ENCODE results near the gene NWD2. TPM values are rescaled to one million over a fixed set of nuclear protein-coding genes. Genes with fewer than 3 reads are reported as not detected.
A peak's percentile ranks its signal among the peaks of the same experiment; 100 is the strongest.
"Not testable (repeated sequence)": the region's sequence is repeated elsewhere in the genome, so short reads cannot be mapped to it uniquely, and the experiment has no call there.

The NWD2 gene
- total RNA-seq, 2 donors from 2014 or later = 0.05 TPM; not detected in 1

DNA sequence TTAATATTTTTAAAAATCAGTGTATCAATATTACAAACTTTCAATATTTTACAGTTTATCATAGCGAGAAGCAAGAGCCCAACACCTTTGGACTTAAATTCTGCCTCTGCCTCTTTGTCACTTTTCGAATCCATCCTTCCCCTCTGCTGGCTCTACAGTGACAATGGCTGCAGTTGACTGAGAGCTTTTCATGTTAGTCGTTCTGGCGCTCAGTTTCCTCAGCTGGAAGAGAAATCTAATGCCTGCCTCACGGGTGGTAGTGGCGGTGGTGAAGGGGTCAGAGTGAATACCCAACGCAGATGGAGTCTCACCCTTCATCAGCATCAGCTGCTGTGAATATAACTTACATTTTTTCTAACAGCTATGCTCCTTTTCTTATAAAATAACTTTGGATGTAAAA, 144.8 kb downstream of the NWD2 start:
- no peak for DNase-seq (ENCODE audit: low spot score)
- intact Hi-C loops (cut with DNase I) = no loop called here

DNA sequence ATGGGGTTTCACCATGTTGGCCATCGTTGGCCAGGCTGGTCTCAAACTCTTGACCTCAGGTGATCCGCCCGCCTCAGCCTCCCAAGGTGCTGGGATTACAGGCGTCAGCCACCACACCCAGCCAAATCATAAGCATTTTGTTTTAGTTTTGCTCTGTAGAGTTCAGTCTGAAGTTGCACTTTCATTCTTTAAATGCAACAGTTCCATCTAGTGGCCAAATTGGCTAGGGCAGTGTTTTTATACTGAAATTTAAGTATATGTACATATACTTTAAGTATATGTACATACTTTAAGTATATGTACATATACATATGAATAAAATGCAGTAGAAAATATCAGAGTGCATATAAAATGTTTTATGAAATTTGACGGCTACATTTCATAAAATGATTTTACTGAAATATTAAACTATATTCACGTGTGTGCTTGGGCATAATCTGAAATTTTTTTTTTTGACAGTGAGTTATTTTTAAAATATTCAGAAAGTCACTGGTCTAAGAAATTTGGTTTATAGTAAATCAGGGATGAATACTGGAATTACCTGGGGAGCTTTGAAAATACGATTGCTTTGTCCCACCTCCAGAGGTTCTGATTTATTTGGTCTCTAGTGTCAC, 145.5 kb downstream of the NWD2 start:
- DNase-seq (ENCODE audit: low spot score) = no peak
- intact Hi-C loops (cut with DNase I) = no loop called here

DNA sequence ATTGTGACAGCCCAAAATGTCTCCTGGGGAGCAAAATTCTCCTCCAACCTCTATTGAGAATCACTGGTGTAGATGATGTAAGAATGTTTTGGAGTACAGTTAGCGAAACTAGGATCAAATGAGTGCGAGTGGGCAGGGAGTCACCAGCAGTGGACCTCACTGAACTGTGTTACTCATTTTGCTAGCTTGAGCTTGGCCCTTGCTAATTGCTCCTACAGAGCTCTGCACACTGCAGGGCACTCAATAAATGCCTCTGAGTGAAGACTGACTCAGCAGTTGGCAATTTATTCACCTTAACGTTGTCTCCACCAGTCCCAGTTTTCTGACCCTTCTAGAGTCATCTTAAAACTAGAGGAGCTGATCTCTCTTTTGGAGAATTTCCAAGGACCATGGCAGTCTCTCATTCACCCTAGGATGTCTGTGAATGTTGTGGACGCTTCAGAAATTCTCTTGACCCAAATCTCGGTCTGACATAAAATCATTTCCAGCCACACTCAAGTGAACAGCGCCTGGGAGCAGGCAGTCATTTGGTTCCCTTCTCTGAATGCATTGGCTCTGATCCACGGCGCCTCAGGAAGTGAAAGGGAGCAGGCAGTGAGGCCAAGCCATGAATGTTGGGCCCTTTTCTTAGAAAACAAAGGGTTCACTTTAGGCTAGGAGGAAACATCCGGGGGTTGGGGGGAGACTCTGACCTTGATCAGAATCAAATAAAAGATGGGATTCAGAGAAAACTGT, 148.1 kb downstream of the NWD2 start:
- peak; percentile 83 for DNase-seq (ENCODE audit: low spot score)
- intact Hi-C loops (cut with DNase I) = no loop called here

DNA sequence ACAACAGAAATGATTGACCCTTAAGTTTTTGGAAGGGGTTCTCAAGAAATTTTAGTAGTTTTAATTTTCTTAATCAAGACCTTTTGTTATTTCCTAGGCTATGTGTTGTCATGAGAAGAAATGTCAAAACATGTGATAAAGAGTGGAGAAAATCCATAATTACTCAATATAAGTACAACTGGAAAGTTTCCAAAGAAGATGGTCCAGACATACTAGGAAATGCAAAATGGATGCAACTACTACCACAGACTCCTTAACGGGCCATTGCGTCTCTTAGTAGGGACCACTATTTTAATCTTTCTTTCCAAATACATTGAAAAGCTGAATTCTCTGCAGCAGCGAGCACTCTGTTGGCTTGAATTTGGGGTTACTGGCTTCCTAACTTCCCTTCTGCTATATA, 148.8 kb downstream of the NWD2 start:
- intact Hi-C loops (cut with DNase I) = no loop called here
- DNase-seq (ENCODE audit: low spot score) = no peak

DNA sequence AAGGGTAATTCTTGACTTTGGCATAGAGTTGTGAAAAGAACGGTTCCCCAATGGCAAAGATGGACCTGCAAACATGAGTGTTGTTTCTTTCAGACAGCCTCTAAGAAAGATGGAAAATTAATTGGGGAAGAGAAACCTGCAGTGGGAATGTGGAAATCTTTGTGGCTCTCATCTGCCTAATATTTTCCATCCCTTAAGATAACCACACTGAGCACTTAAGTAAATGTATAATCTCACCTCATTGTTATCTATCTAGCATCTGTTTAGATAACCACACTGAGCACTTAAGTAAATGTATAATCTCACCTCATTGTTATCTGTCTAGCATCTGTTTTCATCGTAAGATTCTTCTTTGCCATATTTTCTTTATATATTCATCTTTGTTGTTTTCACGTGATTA, 149.3 kb downstream of the NWD2 start:
- intact Hi-C loops (cut with DNase I) = no loop called here
- DNase-seq (ENCODE audit: low spot score) = no peak

DNA sequence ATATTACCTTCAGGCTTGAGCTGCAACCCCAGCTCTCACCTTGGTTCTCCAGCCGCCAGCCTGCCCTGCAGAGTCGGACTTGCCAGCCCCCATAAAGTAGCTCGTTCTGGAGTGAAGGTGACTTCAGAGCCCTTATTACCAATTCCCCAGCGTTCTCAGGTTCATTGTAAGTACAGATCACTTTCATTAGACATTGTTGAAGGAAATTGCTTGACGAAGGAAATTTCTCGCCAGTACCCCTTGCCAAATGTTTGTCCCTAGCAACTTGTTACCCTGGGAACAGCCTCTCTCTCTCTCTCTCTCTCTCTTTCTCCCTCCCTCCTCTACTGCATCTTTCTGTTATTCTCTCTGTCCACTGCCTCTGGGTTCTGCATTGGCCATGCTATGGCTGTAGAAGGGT, 153.0 kb downstream of the NWD2 start:
- intact Hi-C loops (cut with DNase I) = no loop called here
- DNase-seq (ENCODE audit: low spot score) = no peak

DNA sequence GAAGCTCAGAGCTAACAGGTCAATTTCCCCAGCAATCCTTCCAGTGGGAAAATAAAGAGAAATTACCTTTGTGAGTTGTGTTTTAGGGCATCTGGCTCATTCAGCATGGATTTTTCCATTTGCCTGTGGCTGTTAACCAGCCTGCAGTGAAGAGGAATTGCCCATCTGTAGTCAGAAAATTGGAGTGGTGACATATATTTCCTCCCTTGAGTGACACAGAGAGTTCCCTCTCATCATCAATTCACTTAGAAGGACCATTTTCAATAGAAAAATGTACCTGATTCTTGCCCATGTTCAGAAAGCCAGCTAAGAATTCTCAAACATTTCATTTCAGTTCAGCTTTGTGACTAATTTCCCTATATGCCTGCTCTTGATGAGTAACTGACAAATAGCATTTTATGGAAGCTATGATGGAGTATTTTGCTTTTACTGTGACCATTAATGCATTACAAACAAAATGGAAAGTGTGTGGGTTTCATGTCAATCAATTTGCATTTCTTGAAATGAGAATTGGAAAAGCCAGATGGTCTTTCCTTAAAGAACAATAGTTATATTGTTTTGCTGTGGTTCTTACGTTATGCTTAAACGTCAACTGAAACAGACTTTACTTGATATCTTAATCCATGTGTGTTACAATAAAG, 155.8 kb downstream of the NWD2 start:
- intact Hi-C loops (cut with DNase I) = no loop called here
- DNase-seq (ENCODE audit: low spot score) = no peak

DNA sequence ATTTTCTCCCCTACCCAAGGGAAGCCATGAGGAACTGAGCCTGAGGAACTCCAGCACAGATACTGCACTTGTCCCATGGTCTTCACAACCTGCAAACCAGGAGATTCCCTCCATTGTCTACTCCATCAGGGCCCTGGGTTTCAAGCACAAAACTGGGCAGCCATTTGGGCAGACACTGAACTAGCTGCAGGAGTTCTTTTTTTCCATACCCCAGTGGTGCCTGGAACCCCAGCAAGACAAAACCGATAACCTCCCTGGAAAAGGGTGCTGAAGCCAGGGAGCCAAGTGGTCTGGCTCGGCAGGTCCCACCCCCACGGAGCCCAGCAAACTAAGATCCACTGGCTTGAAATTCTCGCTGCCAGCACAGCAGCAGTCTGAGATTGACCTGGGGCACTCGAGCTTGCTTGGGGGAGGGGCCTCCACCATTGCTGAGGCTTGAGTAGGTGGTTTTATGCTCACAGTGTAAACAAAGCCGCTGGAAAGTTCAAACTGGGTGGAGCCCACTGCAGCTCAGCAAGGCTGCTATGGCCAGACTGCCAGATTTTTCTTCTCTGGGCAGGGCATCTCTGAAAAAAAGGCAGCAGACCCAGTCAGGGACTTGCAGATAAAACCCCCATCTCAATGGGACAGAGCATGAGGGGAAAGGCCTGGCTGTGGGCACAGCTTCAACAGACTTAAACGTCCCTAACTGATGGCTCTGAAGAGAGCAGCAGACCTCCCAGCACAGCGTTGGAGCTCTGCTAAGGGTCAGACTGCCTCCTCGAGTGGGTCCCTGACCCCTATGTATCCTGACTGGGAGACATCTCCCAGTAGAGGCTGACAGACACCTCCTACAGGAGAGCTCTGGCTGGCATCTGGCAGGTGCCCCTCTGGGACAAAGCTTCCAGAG, 163.6 kb downstream of the NWD2 start:
- intact Hi-C loops (cut with DNase I); DNase-seq (ENCODE audit: low spot score): not testable (repeated sequence)

DNA sequence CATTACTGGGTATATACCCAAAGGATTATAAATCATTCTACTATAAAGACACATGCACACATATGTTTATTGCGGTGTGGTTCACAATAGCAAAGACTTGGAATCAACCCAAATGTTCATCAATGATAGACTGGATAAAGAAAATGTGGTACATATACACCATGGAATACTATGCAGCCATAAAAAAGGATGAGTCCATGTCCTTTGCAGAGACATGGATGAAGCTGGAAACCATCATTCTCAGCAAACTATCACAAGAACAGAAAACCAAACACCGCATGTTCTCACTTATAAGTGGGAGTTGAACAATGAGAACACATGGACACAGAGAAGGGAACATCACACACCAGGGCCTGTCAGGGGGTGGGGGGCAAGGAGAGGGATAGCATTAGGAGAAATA, 169.1 kb downstream of the NWD2 start:
- DNase-seq (ENCODE audit: low spot score); intact Hi-C loops (cut with DNase I): not testable (repeated sequence)

DNA sequence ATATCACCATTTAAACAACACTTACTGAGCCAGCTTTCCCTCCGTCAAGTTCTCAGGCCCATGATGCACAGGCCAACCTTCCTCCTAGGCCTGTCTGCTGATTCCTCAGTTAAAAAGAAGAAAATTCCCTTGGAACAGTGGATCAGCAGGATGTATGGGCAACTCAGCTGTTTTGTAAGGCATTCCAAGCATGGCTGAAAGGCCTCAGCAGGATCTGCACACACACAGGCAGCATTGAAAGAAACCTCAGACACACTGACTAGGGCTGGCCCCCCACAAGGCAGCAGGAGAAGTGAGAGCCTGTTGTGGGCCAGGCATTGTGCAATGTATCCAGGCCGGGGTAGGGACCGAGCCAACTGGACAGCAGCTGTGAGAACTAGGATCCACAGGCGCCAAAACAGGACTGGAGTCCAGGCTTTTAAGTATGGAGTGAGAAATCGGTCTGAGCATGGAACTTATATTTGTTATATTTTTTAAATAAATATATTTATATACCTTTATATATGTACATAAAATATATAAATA, 171.4 kb downstream of the NWD2 start:
- DNase-seq (ENCODE audit: low spot score) = no peak
- intact Hi-C loops (cut with DNase I) = no loop called here

DNA sequence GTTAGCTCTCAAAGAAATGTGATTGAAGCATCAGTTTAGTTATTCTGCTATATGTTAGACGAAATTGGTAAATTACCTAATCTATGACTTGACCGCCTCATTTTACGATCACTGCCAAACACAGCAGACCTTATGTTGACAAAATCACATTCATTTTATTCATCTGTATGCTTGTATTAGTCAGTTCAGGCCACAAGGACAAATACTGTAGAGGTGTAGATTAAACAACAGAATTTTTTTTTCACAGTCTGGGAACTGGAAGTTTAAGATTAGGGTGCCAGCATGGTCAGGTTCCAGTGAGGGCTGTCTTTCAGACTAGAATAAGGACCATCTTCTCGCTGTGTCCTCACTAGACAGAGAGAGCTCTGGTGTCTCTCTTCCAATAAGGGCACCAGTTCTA, 177.1 kb downstream of the NWD2 start:
- intact Hi-C loops (cut with DNase I) = no loop called here
- no peak for DNase-seq (ENCODE audit: low spot score)

DNA sequence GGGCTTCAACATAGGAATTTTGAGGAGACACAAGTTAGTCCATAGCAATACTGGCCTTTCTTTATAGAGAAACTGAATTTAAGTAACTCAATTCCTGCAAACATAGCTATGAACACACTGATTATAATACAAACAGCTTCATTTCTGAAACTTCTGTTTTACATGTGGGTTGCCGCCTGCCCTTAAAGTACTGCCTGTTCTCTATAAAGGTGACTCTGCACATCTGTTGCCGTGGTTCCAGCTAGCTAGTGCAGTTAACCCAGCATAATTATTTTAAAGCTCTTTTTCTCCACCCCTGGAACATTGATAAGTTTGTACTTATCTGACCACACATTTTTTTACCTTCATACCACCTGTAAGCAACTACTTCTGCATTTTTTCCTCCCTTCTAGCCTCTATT, 177.6 kb downstream of the NWD2 start:
- no peak for DNase-seq (ENCODE audit: low spot score)
- intact Hi-C loops (cut with DNase I) = no loop called here

DNA sequence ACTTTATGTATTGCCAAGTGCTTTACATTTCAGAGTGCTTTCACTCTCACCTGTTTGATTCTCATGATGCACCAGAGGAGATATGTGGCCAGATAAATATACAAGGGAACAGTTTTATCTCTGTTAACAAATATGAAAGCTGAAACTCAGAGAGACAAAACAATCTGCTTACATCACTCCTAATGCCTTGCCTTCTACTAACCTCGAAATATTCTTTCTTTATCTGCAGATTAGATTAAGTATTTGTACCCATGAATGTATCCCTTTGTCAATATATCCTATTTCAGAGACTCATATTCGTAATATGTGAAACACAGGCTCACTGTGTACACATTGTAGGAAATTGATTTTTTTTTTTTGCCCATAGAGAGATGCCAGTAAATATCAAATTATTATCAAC, 178.1 kb downstream of the NWD2 start:
- intact Hi-C loops (cut with DNase I) = no loop called here
- no peak for DNase-seq (ENCODE audit: low spot score)

DNA sequence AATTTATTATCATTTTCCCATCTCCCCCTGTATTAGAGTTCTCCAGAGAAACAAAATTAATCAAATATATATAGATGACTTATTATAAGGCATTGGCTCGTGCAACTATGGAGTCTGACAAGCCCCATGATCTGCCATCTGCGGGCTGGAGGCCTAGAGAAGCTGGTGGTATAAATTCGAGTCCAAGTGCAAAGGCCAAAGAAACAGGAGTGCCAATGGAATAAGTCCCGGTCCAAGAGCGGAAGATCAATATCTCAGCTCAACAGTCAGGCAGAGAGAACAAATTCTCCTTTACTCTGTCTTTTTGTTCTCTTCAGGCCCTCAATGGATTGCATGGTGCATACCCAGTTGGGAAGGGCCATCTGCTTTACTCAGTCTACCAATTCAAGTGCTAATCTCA, 178.8 kb downstream of the NWD2 start:
- DNase-seq (ENCODE audit: low spot score) = no peak
- intact Hi-C loops (cut with DNase I) = no loop called here

DNA sequence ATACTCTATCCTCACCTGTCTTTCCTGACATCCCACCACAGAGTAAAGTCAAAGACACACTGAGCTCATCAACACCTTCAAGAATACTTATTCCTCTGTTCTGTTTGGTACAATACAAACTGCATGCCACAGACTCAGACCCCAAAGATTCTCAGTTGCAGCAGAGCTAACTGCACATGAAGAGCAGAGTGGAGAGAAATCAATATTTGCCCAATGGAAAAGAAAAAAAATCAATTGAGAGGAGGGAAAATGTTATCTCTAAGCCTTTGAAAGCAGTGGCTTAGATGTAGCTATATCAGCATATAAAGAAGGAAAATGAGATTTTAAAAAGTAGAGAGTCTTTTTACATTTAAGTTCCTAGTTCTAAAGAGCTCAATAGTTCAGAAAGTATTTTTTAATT, 180.2 kb downstream of the NWD2 start:
- intact Hi-C loops (cut with DNase I) = no loop called here
- no peak for DNase-seq (ENCODE audit: low spot score)

DNA sequence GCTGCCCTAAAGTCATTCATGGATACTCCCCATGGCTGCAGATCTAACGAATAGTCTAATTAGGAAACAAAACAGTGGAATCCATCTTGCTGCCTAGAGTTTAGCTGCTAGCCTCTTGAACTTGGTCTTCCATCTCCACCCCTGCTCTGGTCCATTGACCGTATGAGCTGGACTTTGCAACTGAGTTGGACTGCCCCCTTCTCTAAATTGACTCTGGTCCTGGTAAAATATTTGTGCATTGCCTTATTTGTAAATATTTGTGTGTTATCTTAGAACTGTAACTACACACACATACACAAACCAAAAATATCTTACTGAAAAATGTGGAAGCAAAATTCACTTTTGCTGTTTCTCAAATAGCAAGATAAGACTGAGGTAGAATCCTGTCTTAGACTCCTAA, 181.3 kb downstream of the NWD2 start:
- intact Hi-C loops (cut with DNase I) = no loop called here
- DNase-seq (ENCODE audit: low spot score) = no peak

DNA sequence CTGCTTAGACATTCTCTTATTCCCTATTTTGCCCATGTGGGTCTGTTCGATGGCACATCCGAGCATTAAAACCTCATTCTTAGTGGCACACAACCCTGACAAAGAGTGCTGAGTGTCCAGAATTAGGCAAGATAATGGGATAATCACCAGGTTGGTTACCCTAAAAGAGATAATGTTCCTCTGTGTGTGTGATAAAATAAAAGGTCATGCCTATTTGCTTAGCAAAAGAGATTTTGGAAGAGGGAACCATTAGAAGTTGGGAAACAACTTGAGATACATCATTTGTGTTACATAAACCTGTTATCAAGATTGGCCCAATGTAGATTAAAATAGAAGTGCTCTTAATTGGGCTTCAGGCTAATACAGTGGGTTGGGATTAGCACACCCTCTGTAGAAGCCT, 182.7 kb downstream of the NWD2 start:
- DNase-seq (ENCODE audit: low spot score) = no peak
- intact Hi-C loops (cut with DNase I) = no loop called here

DNA sequence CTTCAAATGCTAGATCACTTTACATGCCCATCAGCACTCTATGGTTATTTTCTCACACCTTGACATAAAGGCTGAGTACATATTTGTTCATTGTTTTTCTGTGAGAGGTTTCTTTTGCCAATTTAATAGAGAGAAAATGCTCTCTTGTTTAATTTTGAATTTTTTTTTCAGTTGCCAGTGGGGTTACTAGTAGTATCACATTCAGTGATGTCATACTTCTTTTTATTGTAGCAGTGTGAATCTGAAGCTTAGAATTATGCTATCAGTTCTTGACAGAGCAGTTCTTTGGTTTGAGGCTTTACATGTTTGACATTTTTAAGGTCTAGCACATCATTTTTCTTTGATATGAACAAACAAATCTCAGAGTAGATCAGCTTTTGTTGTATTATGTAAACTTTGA, 185.4 kb downstream of the NWD2 start:
- no peak for DNase-seq (ENCODE audit: low spot score)
- intact Hi-C loops (cut with DNase I) = no loop called here

DNA sequence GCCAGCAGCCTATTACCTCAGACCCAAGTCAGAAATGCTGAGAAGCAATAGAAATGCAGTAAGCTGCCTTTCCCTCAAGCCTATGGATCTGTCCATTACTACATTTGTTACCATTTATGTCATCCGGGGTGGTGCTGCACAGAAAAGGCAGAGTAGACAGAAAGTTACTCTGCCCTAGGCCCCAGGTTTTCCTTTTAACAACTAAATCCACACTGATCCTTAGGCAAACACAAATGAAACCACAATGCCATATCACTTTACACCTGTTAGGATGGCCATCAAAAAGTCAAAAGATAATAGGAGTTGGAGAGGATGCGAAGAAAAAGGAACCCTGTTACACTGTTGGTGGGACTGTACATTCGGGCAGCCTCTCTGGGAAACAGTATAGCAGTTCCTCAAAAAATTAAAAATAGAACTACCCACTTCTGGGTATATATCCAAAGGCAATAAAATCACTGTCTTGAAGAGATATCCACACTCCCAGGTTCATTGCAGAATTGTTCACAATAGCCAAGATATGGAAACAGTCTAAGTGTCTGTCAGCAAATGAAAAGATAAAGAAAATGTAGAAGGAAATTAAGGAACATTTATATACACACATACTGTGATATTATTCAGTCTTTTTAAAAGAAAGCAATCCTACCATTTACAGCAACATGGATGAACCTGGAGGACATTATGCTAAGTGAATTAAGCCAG, 186.3 kb downstream of the NWD2 start:
- DNase-seq (ENCODE audit: low spot score) = no peak
- intact Hi-C loops (cut with DNase I) = no loop called here
